NCI-H187 (cell line): ENCODE measurements around the gene SLC24A4.

Experiments used
- DNase-seq, 2 experiments: peaks; one replicate each; lab custom pipeline; 2025; lab: John Stamatoyannopoulos, UW

SLC24A4 gene

GRCh38 chr14:92437729-92438285 lies 114.8 kb downstream of the SLC24A4 start:
- no peak for DNase-seq

GRCh38 chr14:92439537-92440344 lies 116.8 kb downstream of the SLC24A4 start:
- no peak for DNase-seq

GRCh38 chr14:92440345-92441003 lies 117.5 kb downstream of the SLC24A4 start:
- DNase-seq = no peak

DNA sequence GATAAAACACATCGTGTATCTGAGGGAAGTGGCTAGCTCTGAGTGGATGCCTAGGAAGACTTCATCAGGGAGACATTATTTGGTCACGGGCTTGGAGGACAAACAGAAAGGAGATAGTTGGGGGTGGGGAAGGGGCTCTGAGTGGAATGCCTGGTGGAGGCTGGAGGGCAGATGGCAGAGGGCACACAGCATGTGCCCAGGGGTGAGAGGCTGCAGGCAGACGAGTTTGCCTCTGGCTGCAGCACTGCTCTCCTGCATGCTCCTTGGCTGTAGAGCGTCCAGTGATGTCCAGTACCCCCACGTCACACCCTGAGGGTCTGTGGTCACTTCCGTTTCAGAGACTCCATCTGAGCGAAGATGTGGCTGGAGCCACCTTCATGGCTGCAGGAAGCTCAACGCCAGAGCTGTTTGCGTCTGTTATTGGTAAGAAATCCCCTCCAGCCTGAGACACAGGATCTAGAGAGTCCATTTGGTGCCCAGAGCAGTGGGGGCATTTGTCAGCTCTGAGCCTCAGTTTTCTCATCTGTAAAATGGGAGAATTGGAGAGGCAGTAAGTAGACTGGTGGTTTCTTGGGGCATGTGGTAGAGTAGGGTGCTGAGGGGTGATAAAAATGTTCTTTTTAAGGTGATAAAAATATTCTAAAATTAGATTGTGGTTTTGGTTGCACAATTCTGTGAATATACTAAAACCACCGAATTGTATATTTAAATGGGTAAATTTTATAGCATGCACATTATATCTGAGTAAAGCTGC lies 119.0 kb downstream of the SLC24A4 start:
- no peak for DNase-seq

DNA sequence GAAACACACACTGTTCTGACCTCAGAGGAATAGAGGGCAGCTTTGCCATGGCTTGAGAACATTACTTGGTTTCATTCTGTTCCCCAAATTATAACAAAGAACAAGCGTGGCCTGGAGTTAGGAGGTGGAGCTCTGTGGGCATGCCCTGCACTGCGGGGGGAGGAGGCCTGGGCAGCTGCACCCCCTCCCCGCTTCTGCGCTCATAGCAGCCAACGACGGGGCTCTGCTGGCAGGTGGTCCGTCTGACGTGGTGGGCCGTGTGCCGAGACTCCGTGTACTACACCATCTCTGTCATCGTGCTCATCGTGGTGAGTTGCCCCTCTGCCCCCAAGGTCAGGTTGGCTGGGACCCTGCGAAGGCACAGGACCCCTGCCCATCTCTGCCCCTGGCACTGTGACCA lies 120.2 kb downstream of the SLC24A4 start:
- DNase-seq = no peak

DNA sequence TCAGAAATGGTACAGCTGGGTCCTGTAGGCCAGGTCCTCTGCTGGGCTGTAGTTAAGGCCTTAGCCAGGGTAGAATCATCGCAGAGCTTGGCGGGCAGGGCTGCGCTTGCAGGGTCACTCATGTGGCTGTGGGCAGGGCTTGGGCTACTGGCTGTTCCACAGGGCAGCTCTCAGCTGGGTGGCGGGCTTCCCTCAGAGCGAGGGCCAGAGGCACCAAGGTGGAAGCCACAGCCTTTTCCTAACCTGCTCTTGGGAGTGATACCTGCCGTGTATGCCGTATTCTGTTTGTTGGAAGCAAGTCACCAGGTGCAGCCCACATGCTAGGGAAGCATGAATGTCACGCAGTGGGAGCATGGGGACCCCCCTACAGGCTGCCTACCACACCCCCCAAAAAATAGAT lies 120.8 kb downstream of the SLC24A4 start:
- DNase-seq = no peak

DNA sequence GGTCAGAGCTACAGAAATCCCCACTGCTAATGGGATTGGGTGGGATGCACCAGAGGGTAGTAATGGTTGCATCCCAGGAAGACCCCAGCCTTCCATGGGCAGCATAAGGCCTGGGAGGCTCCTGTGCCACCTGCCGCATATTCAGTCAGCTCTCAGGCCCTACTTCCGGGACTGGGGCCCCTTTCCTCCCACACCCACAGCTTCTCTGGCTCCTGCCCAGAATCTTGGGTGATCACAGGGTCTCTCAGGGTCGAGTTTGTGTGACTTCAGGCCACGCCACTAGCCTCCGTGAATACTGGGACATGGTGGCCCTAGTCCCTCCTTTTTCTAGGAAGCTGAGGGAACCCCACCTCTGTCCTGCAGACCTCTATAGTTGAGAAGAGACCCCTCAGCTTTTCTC lies 123.8 kb downstream of the SLC24A4 start:
- DNase-seq = no peak

DNA sequence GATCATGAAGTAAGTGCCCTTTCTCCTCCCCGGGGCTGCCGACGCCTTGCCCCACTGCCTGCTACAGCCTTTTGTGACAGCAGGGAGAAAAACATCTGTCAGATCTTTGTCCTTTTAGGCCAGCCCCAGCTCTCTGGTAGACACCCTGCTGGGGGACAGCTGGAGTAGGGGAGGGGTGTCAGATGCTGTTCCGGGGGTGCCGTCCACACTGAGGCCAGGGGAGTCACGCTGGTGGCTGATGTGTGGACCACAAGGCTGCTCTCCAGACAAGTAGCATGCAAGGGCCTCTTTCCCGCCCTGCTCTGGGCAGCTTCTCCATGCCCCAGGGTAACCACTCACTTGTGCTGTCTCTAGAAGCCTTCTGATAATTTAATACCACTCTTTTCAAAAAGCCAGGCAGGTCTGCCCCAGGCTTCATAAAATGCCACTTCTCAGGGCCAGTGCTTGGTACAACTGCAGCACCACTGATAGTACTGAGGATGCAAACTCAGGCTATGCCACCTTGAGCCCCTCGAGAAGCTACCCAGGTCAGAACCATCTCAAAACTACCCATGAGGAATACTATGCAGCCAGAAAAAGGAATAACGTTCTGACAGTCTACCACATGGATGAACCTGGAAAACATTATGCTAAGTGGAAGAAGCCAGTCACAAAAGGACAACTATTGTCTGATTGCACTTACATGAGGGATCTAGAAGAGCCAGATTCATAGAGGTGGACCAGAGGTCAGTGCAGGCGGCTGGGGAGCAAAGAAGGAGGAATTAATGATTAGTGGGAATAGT lies 124.6 kb downstream of the SLC24A4 start:
- no peak for DNase-seq

DNA sequence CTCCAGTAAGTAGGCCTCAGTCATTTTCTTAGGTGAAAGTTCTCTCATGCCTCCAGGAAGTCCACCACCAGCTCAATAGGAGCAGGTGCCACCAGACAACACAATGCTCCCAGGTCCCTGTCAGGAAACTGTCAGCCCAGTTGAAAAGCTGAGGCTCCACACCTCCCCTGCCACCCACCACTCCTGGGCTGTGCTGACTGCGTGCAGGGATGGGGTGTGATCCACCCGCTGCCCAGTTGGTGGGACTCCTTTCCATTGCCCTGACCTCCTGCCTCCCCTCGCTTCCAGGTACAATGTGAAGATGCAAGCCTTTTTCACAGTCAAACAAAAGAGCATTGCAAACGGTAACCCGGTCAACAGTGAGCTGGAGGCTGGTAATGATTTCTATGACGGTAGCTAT lies 125.8 kb downstream of the SLC24A4 start:
- DNase-seq = no peak

DNA sequence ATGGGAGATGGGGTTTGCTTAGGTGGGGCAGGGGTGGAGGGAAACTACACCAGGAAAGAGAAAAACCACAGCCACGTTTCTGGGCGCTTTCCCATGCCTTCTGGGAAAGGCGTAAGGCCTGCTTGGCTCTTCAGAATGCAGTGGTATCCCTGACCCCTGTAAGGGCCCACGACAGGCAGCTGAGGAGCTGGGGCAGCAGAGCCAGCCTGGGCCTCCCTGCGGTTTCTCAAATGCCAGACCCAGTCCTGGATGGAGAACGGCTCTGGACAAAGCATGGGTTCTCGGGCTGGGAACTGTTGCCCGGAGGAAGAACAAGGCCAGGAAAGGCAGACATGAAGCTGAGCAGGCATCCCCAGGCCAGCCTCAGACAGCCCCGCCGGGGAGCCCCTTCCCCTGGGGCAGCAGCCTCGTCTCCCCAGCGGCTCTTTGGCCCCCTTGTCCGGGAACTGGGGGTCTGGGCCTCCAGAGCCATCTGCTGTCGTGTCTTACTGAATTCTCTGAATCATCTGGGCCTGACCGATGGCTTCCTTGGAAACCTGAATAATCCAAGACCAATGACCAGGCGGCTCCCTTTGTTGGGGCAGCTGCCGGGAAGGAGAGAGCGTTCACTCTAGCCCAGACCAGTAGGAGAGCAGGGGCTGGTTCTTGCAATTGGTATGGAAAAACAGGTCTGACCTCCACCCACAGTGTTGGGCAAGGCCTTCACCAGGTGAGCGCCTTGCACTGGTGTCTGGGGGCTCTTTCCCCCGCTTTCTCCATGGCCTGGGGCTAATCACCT lies 126.6 kb downstream of the SLC24A4 start:
- no peak for DNase-seq

- DNase-seq = no peak
Measured at GRCh38 chr14:92450351-92451070, 127.5 kb downstream of the SLC24A4 start.

- no peak for DNase-seq
Measured at GRCh38 chr14:92451245-92451644, 128.3 kb downstream of the SLC24A4 start.

- no peak for DNase-seq
Measured at GRCh38 chr14:92451755-92452154, 128.8 kb downstream of the SLC24A4 start.

DNA sequence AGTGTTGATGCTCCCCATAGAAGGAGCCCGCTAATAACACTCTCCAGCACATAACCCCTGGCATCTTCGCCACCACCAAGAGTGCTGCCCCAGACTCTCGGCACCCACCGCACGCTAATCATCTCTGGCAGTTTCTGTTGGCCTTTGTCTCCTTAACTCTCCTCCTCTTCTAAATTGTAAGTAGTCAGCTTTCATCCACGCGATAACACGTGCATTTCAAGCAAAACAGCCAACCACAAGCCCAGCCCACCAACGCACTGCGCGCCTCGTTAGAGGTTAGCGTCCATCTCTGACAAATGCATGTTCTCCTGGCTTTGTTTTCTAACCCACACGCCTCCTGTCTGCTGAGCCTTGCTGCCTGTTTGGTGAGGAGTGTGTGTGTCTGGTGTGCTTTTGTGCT lies 129.5 kb downstream of the SLC24A4 start:
- no peak for DNase-seq

- no peak for DNase-seq
Measured at GRCh38 chr14:92453691-92454090, 130.7 kb downstream of the SLC24A4 start.

DNA sequence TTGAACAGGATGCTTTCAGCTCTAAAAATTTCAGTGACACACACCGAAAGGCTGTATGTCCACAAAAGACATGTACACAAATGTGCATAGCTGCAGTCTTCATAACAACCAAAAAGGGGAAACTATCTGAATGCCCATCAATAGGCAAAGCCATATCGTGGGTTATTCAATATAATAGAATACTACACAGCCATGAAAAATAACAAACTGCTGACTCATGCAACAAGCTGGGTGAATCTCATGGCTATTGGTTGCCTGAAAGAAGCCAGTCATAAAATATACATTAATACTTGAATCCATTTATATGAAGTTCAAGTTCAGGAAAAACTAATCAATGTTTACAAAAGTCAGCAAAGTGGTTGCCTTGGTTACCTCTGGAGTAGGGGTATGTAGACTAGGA lies 132.3 kb downstream of the SLC24A4 start:
- no peak for DNase-seq

- no peak for DNase-seq
Measured at GRCh38 chr14:92456215-92457015, 133.4 kb downstream of the SLC24A4 start.

GRCh38 chr14:92457016-92457565 lies 134.1 kb downstream of the SLC24A4 start:
- no peak for DNase-seq
